ENCODE data around the gene MAD1L1.
A peak's percentile ranks its signal among the peaks of the same experiment; 100 is the strongest.

The MAD1L1 gene

DNA sequence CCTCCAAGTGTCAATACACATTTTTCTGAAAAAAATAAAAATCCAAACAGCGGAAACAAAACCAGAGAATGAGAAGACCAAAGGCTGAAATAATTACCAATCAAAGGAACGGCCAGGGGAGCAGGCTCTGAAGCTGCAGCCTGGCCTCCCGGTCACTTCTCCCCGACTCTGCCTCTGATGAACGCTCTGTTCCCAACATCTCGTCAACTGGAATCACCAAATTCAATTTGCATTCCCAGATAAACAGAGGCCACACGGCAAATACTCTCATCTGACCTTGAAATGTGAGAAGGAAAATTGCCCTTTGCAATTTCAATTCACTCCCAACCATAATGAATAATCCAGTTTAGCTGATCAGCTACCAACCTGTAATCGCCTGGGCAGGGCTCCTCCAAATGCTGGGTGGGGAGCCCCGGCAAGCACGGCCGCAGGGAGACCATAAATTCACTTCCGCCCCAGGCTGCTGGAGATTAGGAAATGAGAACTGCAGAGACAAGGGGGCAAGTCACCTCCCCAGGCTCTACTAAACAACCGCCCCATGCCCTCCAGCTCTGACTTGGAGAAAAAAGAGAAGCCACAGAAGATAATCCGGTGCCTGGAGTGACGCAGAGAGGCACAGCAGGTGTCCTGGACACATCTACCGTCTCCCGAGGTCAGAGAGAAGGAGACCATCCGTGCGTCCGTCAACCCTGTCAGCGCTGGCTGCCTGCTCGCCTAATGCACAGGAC, 153.2 kb downstream of the MAD1L1 start:
- TF ChIP-seq, protein P1, sequence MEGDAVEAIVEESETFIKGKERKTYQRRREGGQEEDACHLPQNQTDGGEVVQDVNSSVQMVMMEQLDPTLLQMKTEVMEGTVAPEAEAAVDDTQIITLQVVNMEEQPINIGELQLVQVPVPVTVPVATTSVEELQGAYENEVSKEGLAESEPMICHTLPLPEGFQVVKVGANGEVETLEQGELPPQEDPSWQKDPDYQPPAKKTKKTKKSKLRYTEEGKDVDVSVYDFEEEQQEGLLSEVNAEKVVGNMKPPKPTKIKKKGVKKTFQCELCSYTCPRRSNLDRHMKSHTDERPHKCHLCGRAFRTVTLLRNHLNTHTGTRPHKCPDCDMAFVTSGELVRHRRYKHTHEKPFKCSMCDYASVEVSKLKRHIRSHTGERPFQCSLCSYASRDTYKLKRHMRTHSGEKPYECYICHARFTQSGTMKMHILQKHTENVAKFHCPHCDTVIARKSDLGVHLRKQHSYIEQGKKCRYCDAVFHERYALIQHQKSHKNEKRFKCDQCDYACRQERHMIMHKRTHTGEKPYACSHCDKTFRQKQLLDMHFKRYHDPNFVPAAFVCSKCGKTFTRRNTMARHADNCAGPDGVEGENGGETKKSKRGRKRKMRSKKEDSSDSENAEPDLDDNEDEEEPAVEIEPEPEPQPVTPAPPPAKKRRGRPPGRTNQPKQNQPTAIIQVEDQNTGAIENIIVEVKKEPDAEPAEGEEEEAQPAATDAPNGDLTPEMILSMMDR (IDR thresholded peaks at IDR 0.05; ENCODE audit: low read depth, low read length): no peak
- peaks cover 46% of the 10 kb centered on the region for H3K4me1 ChIP-seq
- DNase-seq: peak; percentile 73
- H3K36me3 ChIP-seq: peaks cover 5% of the 10 kb centered on the region; the same call in 1 of the 2 replicates
- H3K27me3 ChIP-seq: no peaks in the 10 kb centered on the region
- no peaks in the 10 kb centered on the region for H3K9me3 ChIP-seq
- H3K4me3 ChIP-seq (ENCODE audit: low read depth, low read length): peak overlapping the region; percentile 36

DNA sequence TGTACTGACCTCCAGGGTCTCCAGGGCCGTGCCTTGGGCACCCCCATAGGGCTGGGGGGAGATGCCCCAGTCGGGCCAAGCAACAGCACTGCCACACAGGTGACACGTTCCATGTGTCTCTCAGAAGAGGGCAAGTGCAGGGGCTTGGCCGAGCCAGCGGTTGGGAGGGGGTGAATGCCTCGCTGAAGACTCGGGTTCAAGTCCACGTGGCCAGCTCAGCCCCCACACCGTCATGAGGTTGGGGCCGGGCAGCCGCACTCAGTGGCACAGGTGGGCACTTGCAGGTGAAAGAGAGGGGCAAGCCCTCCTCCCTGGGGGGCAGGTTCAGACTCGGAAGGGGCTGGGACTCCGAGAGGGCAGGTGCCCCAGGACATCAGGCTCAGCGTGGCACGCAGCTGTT, 153.8 kb downstream of the MAD1L1 start:
- TF ChIP-seq, protein P1 (IDR thresholded peaks at IDR 0.05; ENCODE audit: low read depth, low read length): no peak
- H3K9me3 ChIP-seq: no peaks in the 10 kb centered on the region

DNA sequence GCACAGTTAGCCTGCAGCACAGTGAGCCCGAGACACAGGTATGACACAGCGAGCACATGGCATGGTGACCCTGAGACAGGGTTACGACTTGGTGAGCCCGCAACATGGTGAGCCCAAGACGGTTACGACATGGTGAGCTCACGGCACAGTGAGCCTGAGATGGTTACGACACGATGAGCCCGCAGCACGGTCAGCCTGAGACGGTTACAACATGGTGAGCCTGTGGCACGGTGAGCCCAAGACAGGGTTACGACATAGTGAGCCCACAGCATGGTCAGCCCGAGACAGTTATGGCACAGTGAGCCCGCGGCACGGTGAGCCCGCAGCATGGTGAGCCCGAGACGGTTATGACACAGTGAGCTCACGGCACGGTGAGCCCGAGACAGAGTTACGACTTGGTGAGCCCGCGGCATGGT, 156.1 kb downstream of the MAD1L1 start:
- no peak for DNase-seq
- H3K4me3 ChIP-seq (ENCODE audit: low read depth, low read length): no peak overlapping the region
- TF ChIP-seq, protein P1 (IDR thresholded peaks at IDR 0.05; ENCODE audit: low read depth, low read length): no peak
- H3K9me3 ChIP-seq: no peaks in the 10 kb centered on the region
- H3K27me3 ChIP-seq: no peaks in the 10 kb centered on the region
- no peaks in the 10 kb centered on the region; the same call in 1 of the 2 replicates for H3K36me3 ChIP-seq
- H3K4me1 ChIP-seq: peaks cover 31% of the 10 kb centered on the region

More for the DNA sequence above, 153.8 kb downstream of the MAD1L1 start:
- Histone ChIP-seq H3K27me3 (no peaks in the 10 kb centered on the region), H3K36me3 (peaks cover 5% of the 10 kb centered on the region; the same call in 1 of the 2 replicates), H3K4me1 (peaks cover 46% of the 10 kb centered on the region), H3K4me3 (ENCODE audit: low read depth, low read length) (peak overlapping the region; percentile 36; the same call in 1 of the 2 replicates)
- no peak for DNase-seq

DNA sequence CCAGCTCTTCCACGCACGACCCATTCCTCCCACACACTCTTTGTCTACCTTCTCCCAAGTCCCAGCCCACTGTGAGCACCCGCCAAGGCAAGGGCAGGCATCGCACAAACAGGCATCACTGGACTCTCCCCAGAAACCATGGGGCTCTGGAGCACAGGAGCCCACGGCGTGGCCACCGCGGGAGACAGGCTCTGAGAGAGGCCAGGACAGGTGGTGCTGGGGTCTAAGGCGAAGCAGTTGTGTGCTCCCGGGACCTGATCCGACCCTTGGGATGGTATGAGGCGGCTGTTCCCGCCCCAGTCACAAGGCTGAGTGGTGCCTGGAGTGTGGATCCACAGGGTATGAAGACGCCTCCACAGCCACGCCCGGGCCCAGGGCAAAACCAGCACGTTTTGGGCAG, 156.9 kb downstream of the MAD1L1 start:
- H3K9me3 ChIP-seq: no peaks in the 10 kb centered on the region
- no peak overlapping the region for H3K4me3 ChIP-seq (ENCODE audit: low read depth, low read length)
- H3K4me1 ChIP-seq: peaks cover 22% of the 10 kb centered on the region
- no peak for DNase-seq
- H3K36me3 ChIP-seq: no peaks in the 10 kb centered on the region; the same call in 1 of the 2 replicates
- no peaks in the 10 kb centered on the region for H3K27me3 ChIP-seq
- TF ChIP-seq, protein P1 (IDR thresholded peaks at IDR 0.05; ENCODE audit: low read depth, low read length): no peak

DNA sequence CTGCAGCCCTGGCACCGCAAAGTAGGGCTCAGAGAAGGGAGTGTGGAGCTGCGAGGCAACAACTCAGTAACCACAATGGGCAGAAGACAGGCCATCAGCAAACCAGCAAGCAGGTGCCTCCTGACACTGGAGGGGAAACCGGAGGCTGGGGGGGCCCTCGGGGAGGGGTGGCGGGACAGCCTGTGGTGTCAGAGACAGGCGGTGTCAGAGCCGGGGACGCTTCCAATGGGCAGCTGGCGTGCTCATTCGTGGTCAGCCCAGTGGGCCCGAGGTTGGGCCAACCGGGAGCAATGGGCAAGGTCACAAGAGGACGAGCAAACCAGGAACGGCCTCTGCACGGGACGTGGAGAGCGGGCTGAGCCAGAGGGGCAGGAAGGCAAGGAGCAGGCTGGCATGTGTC, 158.1 kb downstream of the MAD1L1 start:
- DNase-seq: no peak
- no peaks in the 10 kb centered on the region; the same call in 1 of the 2 replicates for H3K36me3 ChIP-seq
- no peaks in the 10 kb centered on the region for H3K9me3 ChIP-seq
- TF ChIP-seq, protein P1 (IDR thresholded peaks at IDR 0.05; ENCODE audit: low read depth, low read length): no peak
- H3K27me3 ChIP-seq: no peaks in the 10 kb centered on the region
- peaks cover 14% of the 10 kb centered on the region for H3K4me1 ChIP-seq
- no peak overlapping the region for H3K4me3 ChIP-seq (ENCODE audit: low read depth, low read length)

DNA sequence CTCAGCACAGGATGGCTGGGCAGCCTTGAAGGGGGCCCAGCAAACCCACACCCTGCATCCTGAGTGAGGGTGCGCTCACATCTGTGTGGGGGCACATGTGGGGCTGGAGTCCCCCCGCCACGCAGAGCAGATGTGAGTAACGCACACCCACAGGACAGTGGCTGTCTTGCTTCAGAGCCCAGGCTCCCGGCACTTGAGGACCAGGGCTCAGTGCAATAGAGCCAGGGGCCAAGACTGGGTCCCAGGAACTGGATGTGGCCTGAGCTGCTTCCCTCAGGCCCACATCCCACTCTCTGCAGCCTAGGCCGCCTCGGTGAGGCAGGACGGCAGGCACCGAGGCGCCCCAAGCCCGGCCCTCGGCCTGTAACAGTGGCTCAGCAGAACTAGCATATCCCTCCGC, 159.9 kb downstream of the MAD1L1 start:
- Histone ChIP-seq H3K4me1 (no peaks in the 10 kb centered on the region), H3K9me3 (no peaks in the 10 kb centered on the region), H3K4me3 (ENCODE audit: low read depth, low read length) (no peak overlapping the region), H3K36me3 (peaks cover 13% of the 10 kb centered on the region), H3K27me3 (no peaks in the 10 kb centered on the region)
- TF ChIP-seq, protein P1 (IDR thresholded peaks at IDR 0.05; ENCODE audit: low read depth, low read length): no peak
- no peak for DNase-seq

Measured in BE2C (cell line).